IPS DF 6.9 (cell line): ENCODE results near the gene RAB11FIP3.

Source experiments
- DNase-seq: peaks from one replicate; pipeline ENCODE4 v3.0.0-alpha.2; 2013; ENCODE audit warnings: low read depth, low spot score
- H3K27ac ChIP-seq: one replicate; pipeline ENCODE4 v1.5.1; 2013; ENCODE audit warnings: low read length, control low read depth
- H3K27me3 ChIP-seq: 2 replicates; pipeline ENCODE4 v1.6.1; 2013; ENCODE audit warnings: mild to moderate bottlenecking, low read length; ENCODE audit not compliant: control insufficient read depth, insufficient read depth
- H3K36me3 ChIP-seq: 2 replicates; pipeline ENCODE4 v1.6.1; 2013; ENCODE audit warnings: low read length; ENCODE audit not compliant: control insufficient read depth, insufficient read depth
- H3K4me1 ChIP-seq: 2 replicates; pipeline ENCODE4 v1.6.1; 2013; ENCODE audit warnings: low read length; ENCODE audit not compliant: control insufficient read depth, insufficient read depth
- H3K4me3 ChIP-seq: 2 replicates; pipeline ENCODE4 v1.5.1; 2013; ENCODE audit warnings: mild to moderate bottlenecking, low read length
- H3K9me3 ChIP-seq: 2 replicates; pipeline ENCODE4 v1.6.1; 2013; ENCODE audit warnings: low read length, inconsistent platforms; ENCODE audit not compliant: control insufficient read depth, insufficient read depth
- WGBS: extraction: QIAGEN DNeasy Blood & Tissue Kit; methylation state at CpG from one replicate; pipeline ENCODE4 v1.1.7; 2013; ENCODE audit warnings: mixed read lengths, missing lambda C conversion rate; ENCODE audit not compliant: insufficient read length, insufficient coverage; 5-methylcytosine and 5-hydroxymethylcytosine counted together

The RAB11FIP3 gene

GRCh38 chr16:569445-570254 lies 144.2 kb downstream of the RAB11FIP3 start, which contains the start of gene PIGQ:
Gene PIGQ, plus strand, starts transcription at chr16:569968. Its CDS starts 4,107 bp downstream, at chr16:574075.
- no peak within 1 kb of the TSS for H3K27ac ChIP-seq
- H3K9me3 ChIP-seq, result no peaks in the 10 kb centered on the region
- peaks cover 3% of the 10 kb centered on the region for H3K4me1 ChIP-seq
- no peak for DNase-seq
- peak within 1 kb of the TSS; percentile 52; the same call in 1 of the 2 replicates for H3K4me3 ChIP-seq
- no CpG with 5 or more reads among the region's 87 CpGs for WGBS
- H3K27me3 ChIP-seq, result no peaks in the 10 kb centered on the region
- peaks cover 5% of the 10 kb centered on the region; the same call in 1 of the 2 replicates for H3K36me3 ChIP-seq
